HepG2 (cell line): ENCODE data around the gene FAM83G. TPM values are rescaled to one million over a fixed set of nuclear protein-coding genes. Genes with fewer than 3 reads are reported as not detected.

Experiments
- ATAC-seq: fragments of 200-7000 bp; cut with Tn5 transposase; 3 replicates; pipeline ENCODE4 v1.9.1; 2020; ENCODE audit warnings: mild to moderate bottlenecking, moderate library complexity
- BruUV-seq: library from RNA; stranded (reverse); fragments of 400-500 nt; replicated peaks from 2 replicates; lab custom pipeline; 2021; lab: Mats Ljungman, UMichigan
- CTCF ChIA-PET: fragments of 300-600 bp; formaldehyde crosslinking; extraction: SDS; loops from one replicate; lab custom pipeline; 2021; ENCODE audit warnings: low total read pairs, inconsistent platforms, low intra/inter-chr PET ratio; lab: Yijun Ruan, JAX
- POLR2A ChIA-PET: fragments of 350-600 bp; sonication (Branson Sonifier 250); formaldehyde crosslinking; loops from one replicate; lab custom pipeline; 2020; ENCODE audit warnings: antibody characterized with exemption, inconsistent platforms; lab: Yijun Ruan, JAX
- DNase-seq: peaks from one replicate; pipeline ENCODE4 v3.0.0-alpha.2; 2015; ENCODE audit warnings: low spot score
- FAIRE-seq: peaks from 3 replicates; lab custom pipeline; 2011; peaks lifted over from hg19 to GRCh38; lab: Jason Lieb, UNC
- H2AFZ ChIP-seq: one replicate; pipeline ENCODE4 v1.6.1; 2011; ENCODE audit warnings: low read length, inconsistent platforms
- H3K27ac ChIP-seq: fragments of 300-600 bp; 3 replicates; pipeline ENCODE4 v1.8.0; 2011; ENCODE audit warnings: mixed run types, mild to moderate bottlenecking, mixed read lengths, low read length, inconsistent platforms; ENCODE audit not compliant: insufficient read depth; ENCODE audit errors: extremely low read length
- H3K27me3 ChIP-seq, 2 experiments: fragments of 200-600 bp in 1 of 2; 2 replicates in 1 of 2; 3 replicates in 1 of 2; pipeline versions ENCODE4 v1.6.0 to v1.8.0; 2011; ENCODE audit warnings: low read length in 2 of 2, mild to moderate bottlenecking in 2 of 2, moderate library complexity in 2 of 2, inconsistent platforms in 1 of 2; ENCODE audit not compliant: insufficient read depth in 2 of 2, control insufficient read depth in 1 of 2
- H3K36me3 ChIP-seq, 2 experiments: fragments of 200-600 bp in 1 of 2; replicated peaks in 1 of 2; 2 replicates in 1 of 2; 3 replicates in 1 of 2; pipeline versions ENCODE4 v1.5.1 to v1.8.0; 2011; ENCODE audit warnings: low read length in 2 of 2, inconsistent platforms in 1 of 2; ENCODE audit not compliant: insufficient read depth in 2 of 2, control insufficient read depth in 1 of 2
- H3K4me1 ChIP-seq: 2 replicates; pipeline ENCODE4 v1.5.1; 2012; ENCODE audit warnings: low read length, inconsistent platforms; ENCODE audit not compliant: insufficient read depth
- H3K4me2 ChIP-seq: 2 replicates; pipeline ENCODE4 v1.6.0; 2011; ENCODE audit warnings: low read depth, low read length, inconsistent platforms
- H3K4me3 ChIP-seq, 3 experiments: fragments of 200-600 bp in 1 of 3; sonication (generic), shearing (Covaris generic) in 1 of 3; replicated peaks in 1 of 3; 2 replicates each; pipeline ENCODE4 v1.5.1; 2011 to 2016; ENCODE audit warnings: low read length in 3 of 3, inconsistent platforms in 2 of 3, low read depth in 2 of 3, mild to moderate bottlenecking in 2 of 3, control low read depth in 1 of 3, mixed read lengths in 1 of 3; ENCODE audit not compliant: insufficient read depth in 1 of 3
- H3K79me2 ChIP-seq: one replicate; pipeline ENCODE4 v1.6.1; 2011; ENCODE audit warnings: low read length, inconsistent platforms; ENCODE audit not compliant: insufficient read depth
- H3K9ac ChIP-seq: 2 replicates; pipeline ENCODE4 v1.6.0; 2011; ENCODE audit warnings: mild to moderate bottlenecking, low read depth, low read length, inconsistent platforms; ENCODE audit not compliant: insufficient read depth
- H3K9me3 ChIP-seq: 2 replicates; pipeline ENCODE4 v1.5.1; 2012; ENCODE audit warnings: mild to moderate bottlenecking, low read length
- H4K20me1 ChIP-seq: 2 replicates; pipeline ENCODE4 v1.6.0; 2011; ENCODE audit warnings: inconsistent platforms, mild to moderate bottlenecking, low read length, moderate library complexity; ENCODE audit not compliant: insufficient read depth
- ARNT ChIP-seq: fragments of 450-650 bp; IDR thresholded peaks from 2 replicates; pipeline ENCODE4 v1.6.1; 2017
- ARNT2 ChIP-seq: sonication (generic); formaldehyde crosslinking; IDR thresholded peaks from 2 replicates; pipeline ENCODE4 v1.8.0; 2022; ENCODE audit warnings: mild to moderate bottlenecking, low read depth, missing genetic modification reagents, moderate library complexity
- ATRX ChIP-seq: sonication (generic); formaldehyde crosslinking; IDR thresholded peaks from 2 replicates; pipeline ENCODE4 v1.4.0; 2020; ENCODE audit warnings: missing genetic modification reagents, borderline replicate concordance
- DBP ChIP-seq: sonication (generic); formaldehyde crosslinking; IDR thresholded peaks from 2 replicates; pipeline ENCODE4 v1.4.0; 2020; ENCODE audit warnings: missing genetic modification reagents; ENCODE audit errors: not compliant biosample characterization
- HDAC1 ChIP-seq: sonication (generic); formaldehyde crosslinking; IDR thresholded peaks from 2 replicates; pipeline ENCODE4 v1.5.1; 2020; ENCODE audit warnings: mild to moderate bottlenecking, missing genetic modification reagents
- MAX ChIP-seq: IDR thresholded peaks from 2 replicates; pipeline ENCODE4 v1.6.1; 2012; ENCODE audit warnings: inconsistent platforms
- PAWR ChIP-seq: sonication (generic); formaldehyde crosslinking; IDR thresholded peaks from 2 replicates; pipeline ENCODE4 v1.4.0; 2020; ENCODE audit warnings: missing genetic modification reagents, mild to moderate bottlenecking, borderline replicate concordance
- ZBTB1 ChIP-seq: sonication (generic); formaldehyde crosslinking; IDR thresholded peaks from 2 replicates; pipeline ENCODE4 v1.4.0; 2020; ENCODE audit warnings: missing genetic modification reagents, borderline replicate concordance
- ZBTB39 ChIP-seq: sonication (generic); formaldehyde crosslinking; IDR thresholded peaks from 2 replicates; pipeline ENCODE4 v1.5.0; 2020; ENCODE audit warnings: missing genetic modification reagents
- ZBTB43 ChIP-seq: sonication (generic); formaldehyde crosslinking; conservative IDR thresholded peaks from 2 replicates; pipeline ENCODE4 v1.4.0; 2020; ENCODE audit warnings: missing genetic modification reagents
- ZNF256 ChIP-seq: sonication (generic); formaldehyde crosslinking; conservative IDR thresholded peaks from 2 replicates; pipeline ENCODE4 v1.4.0; 2020; ENCODE audit warnings: missing genetic modification reagents
- ZNF30 ChIP-seq: sonication (generic); formaldehyde crosslinking; IDR thresholded peaks from 2 replicates; pipeline ENCODE4 v1.5.0; 2020; ENCODE audit warnings: mild to moderate bottlenecking, missing genetic modification reagents
- ZNF543 ChIP-seq: sonication (generic); formaldehyde crosslinking; IDR thresholded peaks from 2 replicates; pipeline ENCODE4 v1.4.0; 2020; ENCODE audit warnings: mild to moderate bottlenecking, missing genetic modification reagents
- ZXDC ChIP-seq: sonication (generic); formaldehyde crosslinking; IDR thresholded peaks from 2 replicates; pipeline ENCODE4 v1.5.0; 2020; ENCODE audit warnings: mild to moderate bottlenecking, missing genetic modification reagents
- WGBS: methylation state at CpG from one replicate; pipeline ENCODE4 v1.1.6; 2017; ENCODE audit warnings: low lambda C conversion rate; 5-methylcytosine and 5-hydroxymethylcytosine counted together
- in situ Hi-C: cut with HindIII; loops from 2 replicates; pipeline ENCODE4 v1.10.0; 2017; ENCODE audit warnings: low pct_unique_long_range_greater_than_20kb; ENCODE audit not compliant: extremely low pct_ligation_motif_present
- intact Hi-C: fragments of 100-400 bp; cut with micrococcal nuclease; formaldehyde crosslinking; loops from one replicate; pipeline ENCODE4 v1.10.0; 2022; ENCODE audit not compliant: unreplicated experiment
- polyA plus RNA-seq, 8 experiments: library from polyadenylated mRNA; depleted of rRNA in 3 of 8; stranded (reverse) in 7 of 8; unstranded in 1 of 8; fragments of >200 nt; fragmentation: Illumina TruSeq in 4 of 8; extraction: Trizol in 4 of 8; gene quantifications; 2 replicates each; pipeline versions ENCODE4 v1.2.1 to v1.2.3, GENCODE V29; 2011 to 2016; ENCODE audit warnings: low read depth in 4 of 8, missing spikeins in 1 of 8, mixed read lengths in 1 of 8; ENCODE audit not compliant: insufficient read depth in 1 of 8
- total RNA-seq, 5 experiments: library from RNA; depleted of rRNA; stranded (reverse); fragments of >200 nt; fragmentation: Illumina TruSeq; extraction: Trizol; gene quantifications; 2 replicates each; pipeline ENCODE4 v1.2.3, GENCODE V29; 2016; ENCODE audit warnings: low read depth in 1 of 5

Gene FAM83G
- total and polyA plus RNA-seq, 2 of the 13 experiments (the other 11 are each of a cell fraction or from before 2014, with no cell fraction given), result 13.7 to 18.6 TPM

GRCh38 chr17:19017804-19018599 is 13.4 kb upstream of the FAM83G start (continued):
- TF ChIP-seq PAWR (CRISPR knock-in tag), result no peak
- no peak for TF ChIP-seq ZNF256 (CRISPR knock-in tag)
- no peak for TF ChIP-seq ATRX
- no peak for TF ChIP-seq MAX

- CTCF ChIA-PET, result no interaction called here
- peaks cover 6 to 32% of the 10 kb centered on the region in 2 experiments; a peak in 3 of 5 replicates for H3K27me3 ChIP-seq
- no peak for DNase-seq
- H3K9ac ChIP-seq, result no peak overlapping the region
- no peaks in the 10 kb centered on the region for H3K9me3 ChIP-seq
- H3K4me3 ChIP-seq, result no peak overlapping the region; a peak in 1 of 6 replicates
- H4K20me1 ChIP-seq, result no peaks in the 10 kb centered on the region
- H3K27ac ChIP-seq, result no peak overlapping the region
- H3K4me2 ChIP-seq, result no peak overlapping the region
- POLR2A ChIA-PET, result no interaction called here
- FAIRE-seq, result no peak
- in situ Hi-C loops, result no loop called here
- no TSS peak for BruUV-seq
- no peaks in the 10 kb centered on the region for H3K79me2 ChIP-seq
- H2AFZ ChIP-seq, result no peak overlapping the region
- no peak for TF ChIP-seq ARNT2
- no peak for TF ChIP-seq DBP (CRISPR knock-in tag)
- no peak for TF ChIP-seq ZBTB1 (CRISPR knock-in tag)
- TF ChIP-seq ZNF30 (CRISPR knock-in tag), result no peak
- no peak for TF ChIP-seq ZBTB39 (CRISPR knock-in tag)
- TF ChIP-seq ZNF543 (CRISPR knock-in tag), result no peak
- no peak for TF ChIP-seq ARNT
- no peak for TF ChIP-seq ZBTB43 (CRISPR knock-in tag)
- TF ChIP-seq ZNF256 (CRISPR knock-in tag), result no peak
- no peak for TF ChIP-seq HDAC1 (CRISPR knock-in tag)
- no peak for TF ChIP-seq ZXDC (CRISPR knock-in tag)
- intact Hi-C loops, result no loop called here
- no peaks in the 10 kb centered on the region for H3K36me3 ChIP-seq
- peaks cover 71% of the 10 kb centered on the region for H3K4me1 ChIP-seq
- ATAC-seq, result peak; percentile 49
- WGBS, result 60% methylated on average over 1 of the region's 12 CpGs
These were observed 12.8 kb upstream of the FAM83G start for GRCh38 chr17:19017401-19017800.
